NT2/D1 (cell line): ENCODE results near the gene SLC6A7.

Experiments used
- YY1 ChIP-seq: IDR thresholded peaks from 2 replicates; pipeline ENCODE4 v1.6.1; 2011; ENCODE audit not compliant: insufficient read length, insufficient read depth
- ZNF274 ChIP-seq: IDR thresholded peaks from 2 replicates; pipeline ENCODE4 v1.6.1; 2011; ENCODE audit warnings: mild to moderate bottlenecking, low read depth, low read length

DNA sequence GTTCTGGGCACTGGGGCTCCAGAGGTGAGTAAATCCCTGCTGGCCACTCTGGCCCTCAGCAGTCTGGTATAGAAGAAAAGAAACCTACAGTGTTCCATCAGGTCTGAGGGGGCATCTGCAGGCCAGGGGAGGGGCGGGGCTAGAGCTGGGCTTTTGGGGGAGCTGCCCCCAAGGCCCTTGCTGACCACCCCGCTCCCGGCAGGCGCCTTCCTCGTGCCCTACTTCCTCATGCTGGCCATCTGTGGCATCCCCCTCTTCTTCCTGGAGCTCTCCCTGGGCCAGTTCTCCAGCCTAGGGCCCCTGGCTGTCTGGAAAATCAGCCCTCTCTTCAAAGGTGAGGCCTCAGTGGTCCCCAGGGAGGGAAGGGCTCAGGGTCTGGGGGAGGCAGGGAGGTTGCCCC lies 6.7 kb downstream of the SLC6A7 start:
- TF ChIP-seq YY1 (no peak), ZNF274 (no peak)
